HepG2 (cell line): Measurements from ENCODE around the gene TNFRSF6B. TPM values are rescaled to one million over a fixed set of nuclear protein-coding genes. Genes with fewer than 3 reads are reported as not detected.

Source experiments
- ATF7 ChIP-seq, 2 experiments: fragments of 450-650 bp in 1 of 2; sonication (generic) in 1 of 2; formaldehyde crosslinking in 1 of 2; IDR thresholded peaks; 2 replicates each; pipeline versions ENCODE4 v1.4.0 to v1.6.1; 2016 to 2020; ENCODE audit warnings: antibody characterized with exemption in 1 of 2, mild to moderate bottlenecking in 1 of 2, missing genetic modification reagents in 1 of 2
- CCDC6 ChIP-seq: sonication (generic); formaldehyde crosslinking; IDR thresholded peaks from 2 replicates; pipeline ENCODE4 v1.8.1; 2022; ENCODE audit warnings: mild to moderate bottlenecking, missing genetic modification reagents, moderate library complexity
- PAF1 ChIP-seq: IDR thresholded peaks from 2 replicates; pipeline ENCODE4 v1.6.1; 2016; ENCODE audit warnings: missing genetic modification reagents, missing compliant biosample characterization
- PHF21A ChIP-seq: sonication (generic); formaldehyde crosslinking; IDR thresholded peaks from 2 replicates; pipeline ENCODE4 v1.5.0; 2020; ENCODE audit warnings: mild to moderate bottlenecking, missing genetic modification reagents
- PLRG1 ChIP-seq: fragments of 450-650 bp; conservative IDR thresholded peaks from 2 replicates; pipeline ENCODE4 v1.6.1; 2016
- ZFX ChIP-seq: sonication (generic); formaldehyde crosslinking; IDR thresholded peaks from 2 replicates; pipeline ENCODE4 v1.4.0; 2020; ENCODE audit warnings: mild to moderate bottlenecking, low read depth, missing genetic modification reagents, moderate library complexity
- ZNF160 ChIP-seq: sonication (generic); formaldehyde crosslinking; IDR thresholded peaks from 2 replicates; pipeline ENCODE4 v1.8.0; 2022; ENCODE audit warnings: mild to moderate bottlenecking, inconsistent platforms, missing genetic modification reagents
- ZNF235 ChIP-seq: sonication (generic); formaldehyde crosslinking; IDR thresholded peaks from 2 replicates; pipeline ENCODE4 v1.8.1; 2023; ENCODE audit warnings: mild to moderate bottlenecking, missing genetic modification reagents, borderline replicate concordance
- ZNF383 ChIP-seq: sonication (generic); formaldehyde crosslinking; IDR thresholded peaks from 2 replicates; pipeline ENCODE4 v1.4.0; 2020; ENCODE audit warnings: missing genetic modification reagents, mild to moderate bottlenecking, borderline replicate concordance
- ZNF83 ChIP-seq: sonication (generic); formaldehyde crosslinking; IDR thresholded peaks from 2 replicates; pipeline ENCODE4 v1.4.0; 2020; ENCODE audit warnings: missing genetic modification reagents, mild to moderate bottlenecking, borderline replicate concordance
- ZNF891 ChIP-seq: sonication (generic); formaldehyde crosslinking; IDR thresholded peaks from 2 replicates; pipeline ENCODE4 v1.5.0; 2020; ENCODE audit warnings: mild to moderate bottlenecking, missing genetic modification reagents
- ZSCAN29 ChIP-seq: sonication (generic); formaldehyde crosslinking; conservative IDR thresholded peaks from 2 replicates; pipeline ENCODE4 v1.4.0; 2020; ENCODE audit warnings: mild to moderate bottlenecking, missing genetic modification reagents
- polyA plus RNA-seq, 8 experiments: library from polyadenylated mRNA; depleted of rRNA in 3 of 8; stranded (reverse) in 7 of 8; unstranded in 1 of 8; fragments of >200 nt; fragmentation: Illumina TruSeq in 4 of 8; extraction: Trizol in 4 of 8; gene quantifications; 2 replicates each; pipeline versions ENCODE4 v1.2.1 to v1.2.3, GENCODE V29; 2011 to 2016; ENCODE audit warnings: low read depth in 4 of 8, missing spikeins in 1 of 8, mixed read lengths in 1 of 8; ENCODE audit not compliant: insufficient read depth in 1 of 8
- total RNA-seq, 5 experiments: library from RNA; depleted of rRNA; stranded (reverse); fragments of >200 nt; fragmentation: Illumina TruSeq; extraction: Trizol; gene quantifications; 2 replicates each; pipeline ENCODE4 v1.2.3, GENCODE V29; 2016; ENCODE audit warnings: low read depth in 1 of 5
- TF ChIP-seq, protein P1 (sequence below): IDR thresholded peaks from 2 replicates; pipeline ENCODE4 v1.4.0; 2020; ENCODE audit warnings: mild to moderate bottlenecking, missing genetic modification reagents
- TF ChIP-seq, protein P2 (sequence below): sonication (generic); formaldehyde crosslinking; IDR thresholded peaks from 2 replicates; pipeline ENCODE4 v1.4.0; 2020; ENCODE audit warnings: missing genetic modification reagents
- TF ChIP-seq, protein P3 (sequence below): sonication (generic); formaldehyde crosslinking; IDR thresholded peaks from 2 replicates; pipeline ENCODE4 v1.8.1; 2023; ENCODE audit warnings: mild to moderate bottlenecking, missing genetic modification reagents
- TF ChIP-seq, protein P4 (sequence below): sonication (generic); formaldehyde crosslinking; IDR thresholded peaks from 2 replicates; pipeline ENCODE4 v1.8.0; 2023; ENCODE audit warnings: mild to moderate bottlenecking, missing genetic modification reagents

The TNFRSF6B gene
- total and polyA plus RNA-seq, 2 of the 13 experiments (the other 11 are each of a cell fraction or from before 2014, with no cell fraction given) = 0.24 TPM; not detected in 1

DNA sequence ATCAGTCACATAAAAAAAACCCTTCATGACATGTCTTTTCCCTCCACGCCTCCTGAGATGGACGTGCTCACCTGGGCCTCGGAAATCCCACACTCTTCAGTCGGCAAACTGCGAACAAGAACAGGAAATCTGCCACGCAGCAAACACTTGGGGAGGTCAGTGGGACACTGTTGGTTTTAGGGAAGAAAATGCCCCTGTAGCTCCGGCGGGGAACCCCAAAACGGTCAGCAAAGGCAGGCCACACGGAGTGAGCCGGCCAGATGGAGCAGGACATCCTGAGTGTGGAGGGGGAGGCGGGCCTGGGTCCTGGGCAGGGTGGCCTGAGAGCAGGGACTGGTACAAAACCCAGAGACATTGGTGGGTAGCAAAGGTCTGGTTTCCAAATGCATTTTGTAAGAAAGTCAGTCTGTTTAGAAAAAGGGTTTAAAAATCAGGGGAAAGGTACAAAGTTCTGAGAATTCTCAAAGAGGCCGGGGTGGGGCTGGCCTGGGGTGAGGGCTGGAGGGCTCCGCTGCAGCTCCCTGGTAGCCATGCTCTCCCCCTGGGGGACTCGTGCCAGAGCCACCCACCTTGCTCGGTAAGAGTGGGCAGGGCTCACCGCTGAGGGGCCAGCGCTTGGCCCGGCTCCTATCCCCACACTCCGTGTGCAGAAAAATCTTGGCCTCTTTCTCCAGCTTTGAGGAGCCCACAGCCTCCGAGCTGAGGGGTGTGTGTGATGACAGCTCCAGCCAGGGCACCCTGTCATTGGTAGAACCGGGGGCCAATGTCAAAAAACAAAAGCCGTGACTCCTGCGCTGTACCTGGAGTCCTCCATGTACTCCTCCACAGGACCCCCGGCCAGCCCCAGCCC, 48.3 kb downstream of the TNFRSF6B start (continued):
- TF ChIP-seq ZNF160 (CRISPR knock-in tag) = peak; percentile 22; the same call in 1 of the 2 replicates
- no peak for TF ChIP-seq ATF7 (IDR thresholded peaks at IDR 0.05)
- peak; percentile 77; the same call in 1 of the 2 replicates for TF ChIP-seq ATF7 (CRISPR knock-in tag; IDR thresholded peaks at IDR 0.05)
- no peak for TF ChIP-seq ZNF891 (CRISPR knock-in tag)
- TF ChIP-seq ZFX (CRISPR knock-in tag) = peak; percentile 46
- TF ChIP-seq, protein P1, sequence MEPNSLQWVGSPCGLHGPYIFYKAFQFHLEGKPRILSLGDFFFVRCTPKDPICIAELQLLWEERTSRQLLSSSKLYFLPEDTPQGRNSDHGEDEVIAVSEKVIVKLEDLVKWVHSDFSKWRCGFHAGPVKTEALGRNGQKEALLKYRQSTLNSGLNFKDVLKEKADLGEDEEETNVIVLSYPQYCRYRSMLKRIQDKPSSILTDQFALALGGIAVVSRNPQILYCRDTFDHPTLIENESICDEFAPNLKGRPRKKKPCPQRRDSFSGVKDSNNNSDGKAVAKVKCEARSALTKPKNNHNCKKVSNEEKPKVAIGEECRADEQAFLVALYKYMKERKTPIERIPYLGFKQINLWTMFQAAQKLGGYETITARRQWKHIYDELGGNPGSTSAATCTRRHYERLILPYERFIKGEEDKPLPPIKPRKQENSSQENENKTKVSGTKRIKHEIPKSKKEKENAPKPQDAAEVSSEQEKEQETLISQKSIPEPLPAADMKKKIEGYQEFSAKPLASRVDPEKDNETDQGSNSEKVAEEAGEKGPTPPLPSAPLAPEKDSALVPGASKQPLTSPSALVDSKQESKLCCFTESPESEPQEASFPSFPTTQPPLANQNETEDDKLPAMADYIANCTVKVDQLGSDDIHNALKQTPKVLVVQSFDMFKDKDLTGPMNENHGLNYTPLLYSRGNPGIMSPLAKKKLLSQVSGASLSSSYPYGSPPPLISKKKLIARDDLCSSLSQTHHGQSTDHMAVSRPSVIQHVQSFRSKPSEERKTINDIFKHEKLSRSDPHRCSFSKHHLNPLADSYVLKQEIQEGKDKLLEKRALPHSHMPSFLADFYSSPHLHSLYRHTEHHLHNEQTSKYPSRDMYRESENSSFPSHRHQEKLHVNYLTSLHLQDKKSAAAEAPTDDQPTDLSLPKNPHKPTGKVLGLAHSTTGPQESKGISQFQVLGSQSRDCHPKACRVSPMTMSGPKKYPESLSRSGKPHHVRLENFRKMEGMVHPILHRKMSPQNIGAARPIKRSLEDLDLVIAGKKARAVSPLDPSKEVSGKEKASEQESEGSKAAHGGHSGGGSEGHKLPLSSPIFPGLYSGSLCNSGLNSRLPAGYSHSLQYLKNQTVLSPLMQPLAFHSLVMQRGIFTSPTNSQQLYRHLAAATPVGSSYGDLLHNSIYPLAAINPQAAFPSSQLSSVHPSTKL (CRISPR knock-in tag) = no peak
- TF ChIP-seq PAF1 (CRISPR knock-in tag) = peak; percentile 88; the same call in 1 of the 2 replicates
- no peak for TF ChIP-seq CCDC6 (CRISPR knock-in tag)
- no peak for TF ChIP-seq ZNF83
- TF ChIP-seq, protein P2, sequence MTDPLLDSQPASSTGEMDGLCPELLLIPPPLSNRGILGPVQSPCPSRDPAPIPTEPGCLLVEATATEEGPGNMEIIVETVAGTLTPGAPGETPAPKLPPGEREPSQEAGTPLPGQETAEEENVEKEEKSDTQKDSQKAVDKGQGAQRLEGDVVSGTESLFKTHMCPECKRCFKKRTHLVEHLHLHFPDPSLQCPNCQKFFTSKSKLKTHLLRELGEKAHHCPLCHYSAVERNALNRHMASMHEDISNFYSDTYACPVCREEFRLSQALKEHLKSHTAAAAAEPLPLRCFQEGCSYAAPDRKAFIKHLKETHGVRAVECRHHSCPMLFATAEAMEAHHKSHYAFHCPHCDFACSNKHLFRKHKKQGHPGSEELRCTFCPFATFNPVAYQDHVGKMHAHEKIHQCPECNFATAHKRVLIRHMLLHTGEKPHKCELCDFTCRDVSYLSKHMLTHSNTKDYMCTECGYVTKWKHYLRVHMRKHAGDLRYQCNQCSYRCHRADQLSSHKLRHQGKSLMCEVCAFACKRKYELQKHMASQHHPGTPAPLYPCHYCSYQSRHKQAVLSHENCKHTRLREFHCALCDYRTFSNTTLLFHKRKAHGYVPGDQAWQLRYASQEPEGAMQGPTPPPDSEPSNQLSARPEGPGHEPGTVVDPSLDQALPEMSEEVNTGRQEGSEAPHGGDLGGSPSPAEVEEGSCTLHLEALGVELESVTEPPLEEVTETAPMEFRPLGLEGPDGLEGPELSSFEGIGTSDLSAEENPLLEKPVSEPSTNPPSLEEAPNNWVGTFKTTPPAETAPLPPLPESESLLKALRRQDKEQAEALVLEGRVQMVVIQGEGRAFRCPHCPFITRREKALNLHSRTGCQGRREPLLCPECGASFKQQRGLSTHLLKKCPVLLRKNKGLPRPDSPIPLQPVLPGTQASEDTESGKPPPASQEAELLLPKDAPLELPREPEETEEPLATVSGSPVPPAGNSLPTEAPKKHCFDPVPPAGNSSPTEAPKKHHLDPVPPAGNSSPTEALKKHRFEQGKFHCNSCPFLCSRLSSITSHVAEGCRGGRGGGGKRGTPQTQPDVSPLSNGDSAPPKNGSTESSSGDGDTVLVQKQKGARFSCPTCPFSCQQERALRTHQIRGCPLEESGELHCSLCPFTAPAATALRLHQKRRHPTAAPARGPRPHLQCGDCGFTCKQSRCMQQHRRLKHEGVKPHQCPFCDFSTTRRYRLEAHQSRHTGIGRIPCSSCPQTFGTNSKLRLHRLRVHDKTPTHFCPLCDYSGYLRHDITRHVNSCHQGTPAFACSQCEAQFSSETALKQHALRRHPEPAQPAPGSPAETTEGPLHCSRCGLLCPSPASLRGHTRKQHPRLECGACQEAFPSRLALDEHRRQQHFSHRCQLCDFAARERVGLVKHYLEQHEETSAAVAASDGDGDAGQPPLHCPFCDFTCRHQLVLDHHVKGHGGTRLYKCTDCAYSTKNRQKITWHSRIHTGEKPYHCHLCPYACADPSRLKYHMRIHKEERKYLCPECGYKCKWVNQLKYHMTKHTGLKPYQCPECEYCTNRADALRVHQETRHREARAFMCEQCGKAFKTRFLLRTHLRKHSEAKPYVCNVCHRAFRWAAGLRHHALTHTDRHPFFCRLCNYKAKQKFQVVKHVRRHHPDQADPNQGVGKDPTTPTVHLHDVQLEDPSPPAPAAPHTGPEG (CRISPR knock-in tag) = no peak
- TF ChIP-seq PLRG1 = no peak
- TF ChIP-seq, protein P3, sequence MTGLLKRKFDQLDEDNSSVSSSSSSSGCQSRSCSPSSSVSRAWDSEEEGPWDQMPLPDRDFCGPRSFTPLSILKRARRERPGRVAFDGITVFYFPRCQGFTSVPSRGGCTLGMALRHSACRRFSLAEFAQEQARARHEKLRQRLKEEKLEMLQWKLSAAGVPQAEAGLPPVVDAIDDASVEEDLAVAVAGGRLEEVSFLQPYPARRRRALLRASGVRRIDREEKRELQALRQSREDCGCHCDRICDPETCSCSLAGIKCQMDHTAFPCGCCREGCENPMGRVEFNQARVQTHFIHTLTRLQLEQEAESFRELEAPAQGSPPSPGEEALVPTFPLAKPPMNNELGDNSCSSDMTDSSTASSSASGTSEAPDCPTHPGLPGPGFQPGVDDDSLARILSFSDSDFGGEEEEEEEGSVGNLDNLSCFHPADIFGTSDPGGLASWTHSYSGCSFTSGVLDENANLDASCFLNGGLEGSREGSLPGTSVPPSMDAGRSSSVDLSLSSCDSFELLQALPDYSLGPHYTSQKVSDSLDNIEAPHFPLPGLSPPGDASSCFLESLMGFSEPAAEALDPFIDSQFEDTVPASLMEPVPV (CRISPR knock-in tag) = no peak
- TF ChIP-seq, protein P4, sequence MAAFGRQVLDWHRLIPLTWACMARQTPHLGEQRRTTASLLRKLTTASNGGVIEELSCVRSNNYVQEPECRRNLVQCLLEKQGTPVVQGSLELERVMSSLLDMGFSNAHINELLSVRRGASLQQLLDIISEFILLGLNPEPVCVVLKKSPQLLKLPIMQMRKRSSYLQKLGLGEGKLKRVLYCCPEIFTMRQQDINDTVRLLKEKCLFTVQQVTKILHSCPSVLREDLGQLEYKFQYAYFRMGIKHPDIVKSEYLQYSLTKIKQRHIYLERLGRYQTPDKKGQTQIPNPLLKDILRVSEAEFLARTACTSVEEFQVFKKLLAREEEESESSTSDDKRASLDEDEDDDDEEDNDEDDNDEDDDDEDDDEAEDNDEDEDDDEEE = no peak
- TF ChIP-seq ZSCAN29 = no peak; the same call in 1 of the 2 replicates
- TF ChIP-seq ZNF235 = no peak
- TF ChIP-seq PHF21A = no peak
- 0 out of 2 replicates have a peak, but pooled peaks have one; percentile 9 for TF ChIP-seq ZNF383 (CRISPR knock-in tag)
